Liver (tissue), 9 donors: Measurements from ENCODE around the gene ALDH3B2. TPM values are rescaled to one million over a fixed set of nuclear protein-coding genes. Genes with fewer than 3 reads are reported as not detected.

Experiments
- DNase-seq: peaks from one replicate; pipeline ENCODE4 v3.0.0-alpha.2; 2017; ENCODE audit warnings: low spot score
- H3K27ac ChIP-seq, 2 donors: one replicate each; pipeline ENCODE4 v1.7.0; 2013; ENCODE audit warnings: inconsistent platforms in 2 of 2, low read length in 2 of 2, control low read depth in 1 of 2, low read depth in 1 of 2, mild to moderate bottlenecking in 1 of 2
- H3K27me3 ChIP-seq, 4 donors: one replicate each; pipeline versions ENCODE4 v1.6.1 to v1.7.0; 2013; ENCODE audit warnings: low read length in 3 of 4, inconsistent platforms in 1 of 4, mild to moderate bottlenecking in 1 of 4, moderate library complexity in 1 of 4; ENCODE audit not compliant: control insufficient read depth in 4 of 4, insufficient read depth in 4 of 4
- H3K36me3 ChIP-seq, 4 donors: one replicate each; pipeline versions ENCODE4 v1.6.1 to v1.7.0; 2013; ENCODE audit warnings: low read length in 3 of 4, mild to moderate bottlenecking in 3 of 4, low read depth in 1 of 4, moderate library complexity in 1 of 4; ENCODE audit not compliant: control insufficient read depth in 4 of 4, insufficient read depth in 3 of 4
- H3K4me1 ChIP-seq, 4 donors: one replicate each; pipeline versions ENCODE4 v1.6.1 to v1.7.0; 2013; ENCODE audit warnings: low read length in 3 of 4, mild to moderate bottlenecking in 3 of 4, moderate library complexity in 1 of 4; ENCODE audit not compliant: control insufficient read depth in 4 of 4, insufficient read depth in 4 of 4
- H3K4me3 ChIP-seq, 3 donors: one replicate each; pipeline versions ENCODE4 v1.6.1 to v1.7.0; 2013; ENCODE audit warnings: low read length in 3 of 3, control low read depth in 1 of 3, low read depth in 1 of 3, mild to moderate bottlenecking in 1 of 3
- H3K9ac ChIP-seq, 2 donors: one replicate each; pipeline ENCODE4 v1.7.0; 2013; ENCODE audit warnings: low read length in 2 of 2, mild to moderate bottlenecking in 2 of 2, moderate library complexity in 2 of 2, control low read depth in 1 of 2, low read depth in 1 of 2
- H3K9me3 ChIP-seq, 4 donors: one replicate each; pipeline versions ENCODE4 v1.6.1 to v1.7.0; 2013; ENCODE audit warnings: low read length in 3 of 4; ENCODE audit not compliant: control insufficient read depth in 4 of 4
- EGR1 ChIP-seq, 2 donors: IDR thresholded peaks; 2 replicates each; pipeline ENCODE4 v1.6.1; 2016 to 2018; ENCODE audit warnings: antibody characterized with exemption in 2 of 2, low read depth in 2 of 2
- FOXA1 ChIP-seq: IDR thresholded peaks from 2 replicates; pipeline ENCODE4 v1.6.1; 2016; ENCODE audit warnings: antibody characterized with exemption
- FOXA2 ChIP-seq: IDR thresholded peaks from 2 replicates; pipeline ENCODE4 v1.6.1; 2016; ENCODE audit warnings: antibody characterized with exemption
- GABPA ChIP-seq, 2 donors: IDR thresholded peaks in 1 of 2; conservative IDR thresholded peaks in 1 of 2; 2 replicates each; pipeline ENCODE4 v1.6.1; 2016; ENCODE audit warnings: antibody characterized with exemption in 2 of 2, mild to moderate bottlenecking in 1 of 2, moderate library complexity in 1 of 2
- HNF4A ChIP-seq, 2 donors: conservative IDR thresholded peaks; 2 replicates each; pipeline ENCODE4 v1.6.1; 2016; ENCODE audit warnings: antibody characterized with exemption in 2 of 2, mild to moderate bottlenecking in 2 of 2
- HNF4G ChIP-seq: IDR thresholded peaks from 2 replicates; pipeline ENCODE4 v1.6.1; 2016; ENCODE audit warnings: antibody characterized with exemption
- JUND ChIP-seq, 2 donors: IDR thresholded peaks; 2 replicates each; pipeline ENCODE4 v1.6.1; 2016; ENCODE audit warnings: antibody characterized with exemption in 2 of 2
- NR2F2 ChIP-seq: IDR thresholded peaks from 2 replicates; pipeline ENCODE4 v1.6.1; 2016; ENCODE audit warnings: antibody characterized with exemption
- RAD21 ChIP-seq, 2 donors: IDR thresholded peaks; 2 replicates each; pipeline ENCODE4 v1.6.1; 2016; ENCODE audit warnings: antibody characterized with exemption in 2 of 2, mild to moderate bottlenecking in 2 of 2
- RXRA ChIP-seq, 2 donors: IDR thresholded peaks; 2 replicates each; pipeline ENCODE4 v1.6.1; 2017 to 2018; ENCODE audit warnings: antibody characterized with exemption in 2 of 2, mild to moderate bottlenecking in 1 of 2
- SP1 ChIP-seq: IDR thresholded peaks from 2 replicates; pipeline ENCODE4 v1.6.1; 2018; ENCODE audit warnings: antibody characterized with exemption, mild to moderate bottlenecking
- TAF1 ChIP-seq: conservative IDR thresholded peaks from 2 replicates; pipeline ENCODE4 v1.6.1; 2016; ENCODE audit warnings: antibody characterized with exemption, mild to moderate bottlenecking
- YY1 ChIP-seq: IDR thresholded peaks from 2 replicates; pipeline ENCODE4 v1.6.1; 2016; ENCODE audit warnings: antibody characterized with exemption, mild to moderate bottlenecking
- WGBS: extraction: QIAGEN DNeasy Blood & Tissue Kit; methylation state at CpG from one replicate; pipeline ENCODE4 v1.1.7; 2013; 5-methylcytosine and 5-hydroxymethylcytosine counted together
- polyA plus RNA-seq, 2 donors: library from polyadenylated mRNA; stranded (reverse) in 1 of 2; unstranded in 1 of 2; fragments of 200-250 nt in 1 of 2; fragments of >200 nt in 1 of 2; fragmentation: Nextera tagmentation in 1 of 2; extraction: Ambion mirVana in 1 of 2; gene quantifications; one replicate each; pipeline versions ENCODE4 v1.2.1 to v1.2.3, GENCODE V29; 2013 to 2015
- total RNA-seq, 2 donors: library from RNA; depleted of rRNA; stranded (reverse); fragments of >200 nt; gene quantifications; one replicate each; pipeline ENCODE4 v1.2.3, GENCODE V29; 2014
- TF ChIP-seq, protein P1 (sequence below): fragments of 150-350 bp; IDR thresholded peaks from 2 replicates; pipeline ENCODE4 v1.5.1; 2017; ENCODE audit warnings: improper control_type of control experiment, low read depth, low read length; ENCODE audit not compliant: missing input control
- TF ChIP-seq, protein P2 (sequence below): IDR thresholded peaks from 2 replicates; pipeline ENCODE4 v1.6.1; 2016; ENCODE audit warnings: antibody characterized with exemption
- TF ChIP-seq, protein P3 (sequence below): IDR thresholded peaks from 2 replicates; pipeline ENCODE4 v1.6.1; 2016; ENCODE audit warnings: antibody characterized with exemption, mild to moderate bottlenecking
- TF ChIP-seq, protein P4 (sequence below): IDR thresholded peaks from 2 replicates; pipeline ENCODE4 v1.6.1; 2016; ENCODE audit warnings: antibody characterized with exemption
- TF ChIP-seq, protein P5 (sequence below): IDR thresholded peaks from 2 replicates; pipeline ENCODE4 v1.6.1; 2016; ENCODE audit warnings: antibody characterized with exemption
- donor health status: healthy.
- donor health status: healthy.
- donor health status: healthy.
- donor health status: healthy.
- donor health status: healthy.

ALDH3B2 gene
- total and polyA plus RNA-seq, 4 donors: not detected

DNA sequence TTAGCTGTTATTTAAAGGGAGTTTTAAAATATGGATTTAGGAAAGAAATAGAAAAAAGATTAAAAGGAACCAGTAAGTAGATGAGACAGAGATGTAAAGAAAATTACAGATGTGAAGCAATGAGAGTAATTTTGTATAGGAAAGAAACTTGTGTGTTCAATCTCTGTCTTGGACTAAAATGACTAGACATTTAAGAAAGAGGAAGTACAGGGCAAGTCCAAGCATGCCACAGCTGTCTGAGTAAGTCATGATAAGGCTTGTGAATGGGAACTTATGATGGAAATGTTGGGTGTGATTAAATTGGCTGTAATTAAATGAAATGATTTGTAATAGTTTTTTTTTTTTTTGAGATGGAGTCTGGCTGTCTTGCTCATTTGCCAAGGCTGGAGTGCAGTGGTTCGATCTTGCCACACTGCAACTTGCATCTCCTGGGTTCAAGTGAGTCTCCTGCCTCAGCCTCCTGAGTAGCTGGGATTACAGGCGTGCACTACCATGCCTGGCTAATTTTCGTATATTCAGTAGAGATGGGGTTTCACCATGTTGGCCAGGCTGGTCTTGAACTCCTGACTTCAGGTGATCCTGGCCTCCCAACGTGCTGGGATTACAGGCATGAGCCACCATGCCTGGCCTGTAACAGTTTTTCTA is 18.0 kb downstream of the ALDH3B2 start:
- Histone ChIP-seq H3K9ac (no peak overlapping the region), H3K4me1 (no peaks in the 10 kb centered on the region), H3K27ac (no peak overlapping the region), H3K27me3 (no peaks in the 10 kb centered on the region), H3K36me3 (no peaks in the 10 kb centered on the region), H3K4me3 (no peak overlapping the region), H3K9me3 (no peaks in the 10 kb centered on the region)
- TF ChIP-seq EGR1 (IDR thresholded peaks at IDR 0.05; ENCODE audit: low read depth in 2 of 2): no peak
- no peak for TF ChIP-seq HNF4G
- TF ChIP-seq, protein P1, sequence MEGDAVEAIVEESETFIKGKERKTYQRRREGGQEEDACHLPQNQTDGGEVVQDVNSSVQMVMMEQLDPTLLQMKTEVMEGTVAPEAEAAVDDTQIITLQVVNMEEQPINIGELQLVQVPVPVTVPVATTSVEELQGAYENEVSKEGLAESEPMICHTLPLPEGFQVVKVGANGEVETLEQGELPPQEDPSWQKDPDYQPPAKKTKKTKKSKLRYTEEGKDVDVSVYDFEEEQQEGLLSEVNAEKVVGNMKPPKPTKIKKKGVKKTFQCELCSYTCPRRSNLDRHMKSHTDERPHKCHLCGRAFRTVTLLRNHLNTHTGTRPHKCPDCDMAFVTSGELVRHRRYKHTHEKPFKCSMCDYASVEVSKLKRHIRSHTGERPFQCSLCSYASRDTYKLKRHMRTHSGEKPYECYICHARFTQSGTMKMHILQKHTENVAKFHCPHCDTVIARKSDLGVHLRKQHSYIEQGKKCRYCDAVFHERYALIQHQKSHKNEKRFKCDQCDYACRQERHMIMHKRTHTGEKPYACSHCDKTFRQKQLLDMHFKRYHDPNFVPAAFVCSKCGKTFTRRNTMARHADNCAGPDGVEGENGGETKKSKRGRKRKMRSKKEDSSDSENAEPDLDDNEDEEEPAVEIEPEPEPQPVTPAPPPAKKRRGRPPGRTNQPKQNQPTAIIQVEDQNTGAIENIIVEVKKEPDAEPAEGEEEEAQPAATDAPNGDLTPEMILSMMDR: no peak
- TF ChIP-seq HNF4A (conservative IDR thresholded peaks at IDR 0.05): no peak
- TF ChIP-seq TAF1: no peak
- no peak for TF ChIP-seq SP1
- no peak for TF ChIP-seq YY1
- TF ChIP-seq NR2F2: no peak
- TF ChIP-seq FOXA2: no peak
- TF ChIP-seq, protein P2, sequence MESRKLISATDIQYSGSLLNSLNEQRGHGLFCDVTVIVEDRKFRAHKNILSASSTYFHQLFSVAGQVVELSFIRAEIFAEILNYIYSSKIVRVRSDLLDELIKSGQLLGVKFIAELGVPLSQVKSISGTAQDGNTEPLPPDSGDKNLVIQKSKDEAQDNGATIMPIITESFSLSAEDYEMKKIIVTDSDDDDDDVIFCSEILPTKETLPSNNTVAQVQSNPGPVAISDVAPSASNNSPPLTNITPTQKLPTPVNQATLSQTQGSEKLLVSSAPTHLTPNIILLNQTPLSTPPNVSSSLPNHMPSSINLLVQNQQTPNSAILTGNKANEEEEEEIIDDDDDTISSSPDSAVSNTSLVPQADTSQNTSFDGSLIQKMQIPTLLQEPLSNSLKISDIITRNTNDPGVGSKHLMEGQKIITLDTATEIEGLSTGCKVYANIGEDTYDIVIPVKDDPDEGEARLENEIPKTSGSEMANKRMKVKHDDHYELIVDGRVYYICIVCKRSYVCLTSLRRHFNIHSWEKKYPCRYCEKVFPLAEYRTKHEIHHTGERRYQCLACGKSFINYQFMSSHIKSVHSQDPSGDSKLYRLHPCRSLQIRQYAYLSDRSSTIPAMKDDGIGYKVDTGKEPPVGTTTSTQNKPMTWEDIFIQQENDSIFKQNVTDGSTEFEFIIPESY: no peak
- DNase-seq: no peak
- 94% methylated on average over 4 of the region's 4 CpGs for WGBS

DNA sequence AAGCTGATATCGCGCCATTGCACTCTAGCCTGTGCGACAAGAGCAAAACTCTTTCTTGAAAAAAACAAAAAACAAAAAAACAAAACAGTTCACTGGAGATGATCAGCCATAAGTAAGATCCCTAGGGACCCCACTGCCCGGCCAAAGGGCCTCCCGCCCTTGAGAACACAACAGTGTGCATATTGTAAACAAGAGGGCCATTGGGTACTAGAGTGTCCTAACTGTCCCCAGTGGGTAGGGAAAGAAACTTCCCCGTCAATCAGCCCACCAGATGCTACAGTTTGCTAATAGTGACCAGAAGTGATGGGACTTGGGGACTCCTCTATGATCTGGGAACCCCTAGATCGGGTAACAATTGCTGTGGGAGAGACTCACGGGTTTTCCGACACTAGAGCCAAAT is 20.2 kb downstream of the ALDH3B2 start:
- WGBS: 83% methylated on average over 9 of the region's 9 CpGs

More for the DNA sequence above, 20.2 kb downstream of the ALDH3B2 start:
- H3K4me3 ChIP-seq: no peak overlapping the region
- H3K27ac ChIP-seq: no peak overlapping the region
- no peaks in the 10 kb centered on the region for H3K36me3 ChIP-seq
- no peak for DNase-seq
- no peaks in the 10 kb centered on the region for H3K9me3 ChIP-seq
- no peaks in the 10 kb centered on the region for H3K27me3 ChIP-seq
- no peak overlapping the region for H3K9ac ChIP-seq
- H3K4me1 ChIP-seq: peaks cover 2 to 12% (median 11%) of the 10 kb centered on the region in 4 donors
- TF ChIP-seq, protein P3, sequence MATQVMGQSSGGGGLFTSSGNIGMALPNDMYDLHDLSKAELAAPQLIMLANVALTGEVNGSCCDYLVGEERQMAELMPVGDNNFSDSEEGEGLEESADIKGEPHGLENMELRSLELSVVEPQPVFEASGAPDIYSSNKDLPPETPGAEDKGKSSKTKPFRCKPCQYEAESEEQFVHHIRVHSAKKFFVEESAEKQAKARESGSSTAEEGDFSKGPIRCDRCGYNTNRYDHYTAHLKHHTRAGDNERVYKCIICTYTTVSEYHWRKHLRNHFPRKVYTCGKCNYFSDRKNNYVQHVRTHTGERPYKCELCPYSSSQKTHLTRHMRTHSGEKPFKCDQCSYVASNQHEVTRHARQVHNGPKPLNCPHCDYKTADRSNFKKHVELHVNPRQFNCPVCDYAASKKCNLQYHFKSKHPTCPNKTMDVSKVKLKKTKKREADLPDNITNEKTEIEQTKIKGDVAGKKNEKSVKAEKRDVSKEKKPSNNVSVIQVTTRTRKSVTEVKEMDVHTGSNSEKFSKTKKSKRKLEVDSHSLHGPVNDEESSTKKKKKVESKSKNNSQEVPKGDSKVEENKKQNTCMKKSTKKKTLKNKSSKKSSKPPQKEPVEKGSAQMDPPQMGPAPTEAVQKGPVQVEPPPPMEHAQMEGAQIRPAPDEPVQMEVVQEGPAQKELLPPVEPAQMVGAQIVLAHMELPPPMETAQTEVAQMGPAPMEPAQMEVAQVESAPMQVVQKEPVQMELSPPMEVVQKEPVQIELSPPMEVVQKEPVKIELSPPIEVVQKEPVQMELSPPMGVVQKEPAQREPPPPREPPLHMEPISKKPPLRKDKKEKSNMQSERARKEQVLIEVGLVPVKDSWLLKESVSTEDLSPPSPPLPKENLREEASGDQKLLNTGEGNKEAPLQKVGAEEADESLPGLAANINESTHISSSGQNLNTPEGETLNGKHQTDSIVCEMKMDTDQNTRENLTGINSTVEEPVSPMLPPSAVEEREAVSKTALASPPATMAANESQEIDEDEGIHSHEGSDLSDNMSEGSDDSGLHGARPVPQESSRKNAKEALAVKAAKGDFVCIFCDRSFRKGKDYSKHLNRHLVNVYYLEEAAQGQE: no peak
- no peak for TF ChIP-seq FOXA2
- TF ChIP-seq, protein P2: no peak
- no peak for TF ChIP-seq GABPA (IDR thresholded peaks at IDR 0.05 in 1 of 2, conservative IDR thresholded peaks at IDR 0.05 in 1 of 2)
- TF ChIP-seq, protein P1: no peak
- TF ChIP-seq EGR1 (IDR thresholded peaks at IDR 0.05; ENCODE audit: low read depth in 2 of 2): no peak
- TF ChIP-seq TAF1: no peak
- TF ChIP-seq HNF4G: no peak
- TF ChIP-seq SP1: no peak
- no peak for TF ChIP-seq HNF4A (conservative IDR thresholded peaks at IDR 0.05)
- no peak for TF ChIP-seq FOXA1
- no peak for TF ChIP-seq JUND (IDR thresholded peaks at IDR 0.05)
- TF ChIP-seq, protein P4, sequence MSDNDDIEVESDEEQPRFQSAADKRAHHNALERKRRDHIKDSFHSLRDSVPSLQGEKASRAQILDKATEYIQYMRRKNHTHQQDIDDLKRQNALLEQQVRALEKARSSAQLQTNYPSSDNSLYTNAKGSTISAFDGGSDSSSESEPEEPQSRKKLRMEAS: no peak
- TF ChIP-seq RAD21 (IDR thresholded peaks at IDR 0.05): no peak
- no peak for TF ChIP-seq YY1
- TF ChIP-seq, protein P5, sequence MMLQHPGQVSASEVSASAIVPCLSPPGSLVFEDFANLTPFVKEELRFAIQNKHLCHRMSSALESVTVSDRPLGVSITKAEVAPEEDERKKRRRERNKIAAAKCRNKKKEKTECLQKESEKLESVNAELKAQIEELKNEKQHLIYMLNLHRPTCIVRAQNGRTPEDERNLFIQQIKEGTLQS: no peak
- no peak for TF ChIP-seq RXRA (IDR thresholded peaks at IDR 0.05)
- no peak for TF ChIP-seq NR2F2
